Stimulated activated naive CD8-positive, alpha-beta T cell treated with anti-CD3 and anti-CD28 coated beads, Interleukin-15, Interleukin-2, amounts not matched to agents 100 ng/mL and 50 ng/mL, for 24 hours (primary cell): ENCODE results near the gene IL10RA.
"Not testable (repeated sequence)": the region's sequence is repeated elsewhere in the genome, so short reads cannot be mapped to it uniquely, and the experiment has no call there.

ENCODE experiments used
- H3K27ac Mint-ChIP-seq: one replicate; pipeline ENCODE4 v1.8.0; 2021; ENCODE audit warnings: mild to moderate bottlenecking, mixed read lengths
- H3K27me3 Mint-ChIP-seq: one replicate; pipeline ENCODE4 v1.8.0; 2021; ENCODE audit warnings: mixed read lengths
- H3K36me3 Mint-ChIP-seq: one replicate; pipeline ENCODE4 v1.8.0; 2021; ENCODE audit warnings: low read depth, mixed read lengths
- H3K4me1 Mint-ChIP-seq: one replicate; pipeline ENCODE4 v1.8.0; 2021; ENCODE audit warnings: low read depth, mixed read lengths
- H3K4me3 Mint-ChIP-seq: one replicate; pipeline ENCODE4 v1.8.0; 2021; ENCODE audit warnings: mild to moderate bottlenecking, mixed read lengths
- H3K9me3 Mint-ChIP-seq: one replicate; pipeline ENCODE4 v1.8.0; 2021; ENCODE audit warnings: mixed read lengths

Gene IL10RA

DNA sequence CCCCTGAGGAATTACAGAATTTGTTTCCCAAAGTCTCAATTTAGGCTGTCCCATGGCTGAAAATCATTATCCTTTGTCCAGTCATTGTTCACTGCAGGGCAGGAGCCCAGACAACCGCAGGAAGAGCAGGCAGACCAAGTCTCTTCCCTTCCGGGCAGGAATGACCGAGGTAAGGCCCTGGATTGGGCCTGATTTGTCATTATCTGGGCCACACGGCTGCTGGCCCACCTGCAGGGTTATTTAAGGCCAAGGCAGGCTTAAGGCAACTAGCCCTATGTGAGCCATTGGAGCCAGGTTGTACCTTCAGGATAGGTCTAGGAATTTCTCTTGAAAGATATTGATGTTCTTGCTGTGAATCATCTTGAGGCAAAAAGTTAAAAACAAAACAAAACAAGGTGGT, 9.7 kb upstream of the IL10RA start:
- H3K36me3 Mint-ChIP-seq: peaks cover 18% of the 10 kb centered on the region
- peaks cover 90% of the 10 kb centered on the region for H3K4me1 Mint-ChIP-seq
- H3K9me3 Mint-ChIP-seq: no peaks in the 10 kb centered on the region
- H3K4me3 Mint-ChIP-seq: no peak overlapping the region
- no peaks in the 10 kb centered on the region for H3K27me3 Mint-ChIP-seq
- no peak overlapping the region for H3K27ac Mint-ChIP-seq

DNA sequence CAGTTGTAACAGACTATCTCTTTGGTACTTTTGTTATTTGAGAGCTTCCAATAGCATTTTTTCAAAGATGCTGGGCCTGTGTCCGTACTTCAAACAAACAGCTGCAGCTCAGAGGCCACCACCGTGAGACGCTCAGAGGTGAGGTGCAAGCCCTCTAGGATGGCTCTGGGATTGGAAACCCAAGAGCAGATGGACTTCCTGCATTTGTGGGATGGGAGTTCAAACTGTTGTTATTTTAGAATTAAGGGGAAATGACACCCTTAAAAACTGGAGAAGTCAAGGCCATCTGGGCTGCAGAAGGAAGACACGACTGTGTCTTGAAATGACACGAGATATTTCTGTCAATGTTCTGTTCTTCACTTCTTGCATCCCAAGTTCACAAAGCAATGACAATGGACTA, 9.2 kb upstream of the IL10RA start:
- H3K4me1 Mint-ChIP-seq: peaks cover 91% of the 10 kb centered on the region
- H3K36me3 Mint-ChIP-seq: peaks cover 18% of the 10 kb centered on the region
- H3K9me3 Mint-ChIP-seq: no peaks in the 10 kb centered on the region
- no peaks in the 10 kb centered on the region for H3K27me3 Mint-ChIP-seq
- H3K4me3 Mint-ChIP-seq: peak overlapping the region; percentile 79
- H3K27ac Mint-ChIP-seq: peak overlapping the region; percentile 50

DNA sequence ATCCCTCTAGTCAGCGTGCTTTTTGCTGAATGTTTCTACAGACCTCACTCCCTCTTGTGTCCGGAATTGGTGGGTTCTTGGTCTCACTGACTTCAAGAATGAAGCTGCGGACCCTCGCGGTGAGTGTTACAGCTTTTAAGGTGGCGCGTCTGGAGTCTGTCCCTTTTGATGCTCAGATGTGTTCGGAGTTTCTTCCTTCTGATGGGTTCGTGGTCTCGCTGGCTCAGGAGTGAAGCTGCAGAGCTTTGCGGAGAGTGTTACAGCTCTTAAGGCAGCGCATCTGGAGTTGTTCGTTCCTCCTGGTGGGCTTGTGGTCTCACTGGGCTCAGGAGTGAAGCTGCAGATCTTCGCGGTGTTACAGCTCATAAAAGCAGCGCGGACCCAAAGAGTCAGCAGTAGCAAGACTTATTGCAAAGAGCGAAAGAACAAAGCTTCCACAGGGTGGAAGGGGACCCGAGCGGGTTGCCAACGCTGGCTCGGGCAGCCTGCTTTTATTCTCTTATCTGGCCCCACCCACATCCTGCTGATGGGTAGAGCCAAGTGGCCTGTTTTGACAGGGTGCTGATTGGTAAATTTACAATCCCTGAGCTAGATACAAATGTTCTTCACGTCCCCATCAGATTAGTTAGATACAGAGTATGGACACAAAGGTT, 8.5 kb upstream of the IL10RA start:
- peaks cover 18% of the 10 kb centered on the region for H3K36me3 Mint-ChIP-seq

DNA sequence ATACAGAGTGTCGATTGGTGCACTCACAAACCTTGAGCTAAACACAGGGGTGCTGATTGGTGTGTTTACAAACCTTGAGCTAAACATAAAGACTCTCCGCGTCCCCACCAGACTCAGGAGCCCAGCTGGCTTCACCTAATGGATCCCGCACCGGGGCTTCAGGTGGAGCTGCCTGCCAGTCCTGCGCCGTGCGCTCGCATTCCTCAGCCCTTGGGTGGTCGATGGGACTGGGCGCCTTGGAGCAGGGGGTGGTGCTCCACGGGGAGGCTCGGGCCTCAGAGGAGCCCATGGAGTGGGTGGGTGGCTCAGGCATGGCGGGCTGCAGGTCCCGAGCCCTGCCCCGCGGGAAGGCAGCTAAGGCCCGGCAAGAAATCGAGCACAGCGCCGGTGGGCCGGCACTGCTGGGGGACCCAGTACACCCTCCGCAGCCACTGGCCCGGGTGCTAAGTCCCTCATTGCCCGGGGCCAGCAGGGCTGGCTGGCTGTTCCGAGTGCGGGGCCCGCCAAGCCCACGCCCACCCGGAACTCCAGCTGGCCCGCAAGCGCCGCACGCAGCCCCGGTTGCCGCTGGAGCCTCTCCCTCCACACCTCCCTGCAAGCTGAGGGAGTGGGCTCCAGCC, 7.8 kb upstream of the IL10RA start:
- not testable (repeated sequence) for H3K27me3 Mint-ChIP-seq, H3K9me3 Mint-ChIP-seq
- H3K36me3 Mint-ChIP-seq: peaks cover 18% of the 10 kb centered on the region
- peak overlapping the region; percentile 79 for H3K4me3 Mint-ChIP-seq
- H3K27ac Mint-ChIP-seq: peak overlapping the region; percentile 89
- peaks cover 91% of the 10 kb centered on the region for H3K4me1 Mint-ChIP-seq

More for the DNA sequence above, 8.5 kb upstream of the IL10RA start:
- H3K9me3 Mint-ChIP-seq, H3K27me3 Mint-ChIP-seq: not testable (repeated sequence)
- Mint-ChIP-seq H3K4me1 (peaks cover 91% of the 10 kb centered on the region), H3K27ac (peak overlapping the region; percentile 89), H3K4me3 (peak overlapping the region; percentile 79)

DNA sequence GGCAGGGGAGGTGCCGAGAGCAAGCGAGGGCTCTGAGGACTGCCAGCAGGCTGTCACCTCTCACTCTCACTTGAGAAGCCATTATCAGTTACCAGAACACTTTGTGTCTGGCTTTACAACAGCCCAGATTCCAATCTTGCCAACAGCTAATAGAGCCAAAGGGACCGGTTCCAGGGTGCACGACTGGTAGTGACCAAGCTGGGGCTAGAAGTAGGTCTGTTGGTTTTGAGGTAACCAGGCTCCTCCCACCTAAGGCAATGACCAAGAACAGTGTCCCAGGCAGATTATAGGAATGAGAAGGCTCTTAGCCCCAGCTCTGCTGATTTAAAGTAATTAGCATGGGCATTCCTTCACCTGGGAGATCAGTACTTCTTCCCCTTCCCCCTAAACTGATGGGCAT, 7.2 kb upstream of the IL10RA start:
- peak overlapping the region; percentile 77 for H3K27ac Mint-ChIP-seq
- H3K36me3 Mint-ChIP-seq: peaks cover 20% of the 10 kb centered on the region
- peaks cover 92% of the 10 kb centered on the region for H3K4me1 Mint-ChIP-seq
- peak overlapping the region; percentile 56 for H3K4me3 Mint-ChIP-seq
- H3K9me3 Mint-ChIP-seq: no peaks in the 10 kb centered on the region
- no peaks in the 10 kb centered on the region for H3K27me3 Mint-ChIP-seq

DNA sequence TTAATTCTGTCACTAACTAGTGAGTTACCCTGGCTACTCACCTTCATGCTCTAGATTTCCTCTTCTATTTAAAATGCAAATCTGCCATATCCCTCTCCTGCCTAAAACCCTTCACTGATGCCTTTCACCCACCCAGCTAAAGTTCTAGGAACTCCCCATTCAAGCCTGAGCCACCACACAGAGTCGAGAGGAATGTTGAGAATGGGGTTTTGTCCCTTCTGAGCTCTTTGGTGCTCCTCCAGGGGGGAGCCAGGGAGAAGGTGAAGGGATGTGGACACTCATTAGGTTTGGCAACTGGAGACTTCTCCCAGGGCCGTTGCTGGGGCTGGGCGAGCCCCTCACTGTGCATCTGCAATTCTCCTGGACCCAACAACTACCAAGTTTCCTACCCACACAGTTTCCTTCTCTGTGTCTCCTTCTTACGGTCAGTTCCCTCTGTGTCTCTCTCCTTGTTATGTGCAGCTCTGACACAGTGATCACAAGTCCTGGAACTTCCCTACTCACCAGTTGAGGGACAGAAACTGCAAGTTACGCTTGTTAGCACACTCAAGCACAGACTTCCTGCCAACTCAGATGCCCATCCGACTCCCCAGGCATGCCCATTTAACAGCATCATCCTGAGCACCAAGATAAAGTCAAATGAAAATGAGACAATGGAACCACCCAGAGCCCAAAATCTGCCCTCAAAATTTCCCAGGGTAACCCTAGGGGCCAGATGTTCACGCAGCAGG, 6.5 kb upstream of the IL10RA start:
- Mint-ChIP-seq H3K27me3 (no peaks in the 10 kb centered on the region), H3K27ac (peak overlapping the region; percentile 77), H3K9me3 (no peaks in the 10 kb centered on the region), H3K4me3 (peak overlapping the region; percentile 56), H3K4me1 (peaks cover 92% of the 10 kb centered on the region), H3K36me3 (peaks cover 27% of the 10 kb centered on the region)

DNA sequence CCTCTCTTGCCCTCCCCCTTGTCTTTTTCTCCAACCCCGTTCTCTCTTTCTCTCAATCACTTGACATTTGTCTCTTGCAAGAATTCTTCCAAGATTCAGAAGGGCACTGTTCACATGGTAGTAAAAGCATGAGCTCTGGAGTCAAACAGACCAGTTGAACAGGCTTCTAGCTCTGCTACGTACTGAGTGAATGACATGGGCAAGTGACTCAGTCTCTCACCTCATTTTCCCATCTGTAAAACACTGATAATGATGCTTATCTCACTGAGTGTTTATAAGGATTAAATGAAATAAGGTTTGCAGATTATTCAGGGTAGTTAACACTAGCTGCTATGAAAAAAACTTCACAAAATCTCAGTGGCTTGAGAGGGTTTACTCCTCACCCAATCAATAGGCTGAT, 5.9 kb upstream of the IL10RA start:
- peaks cover 33% of the 10 kb centered on the region for H3K36me3 Mint-ChIP-seq
- peak overlapping the region; percentile 77 for H3K27ac Mint-ChIP-seq

DNA sequence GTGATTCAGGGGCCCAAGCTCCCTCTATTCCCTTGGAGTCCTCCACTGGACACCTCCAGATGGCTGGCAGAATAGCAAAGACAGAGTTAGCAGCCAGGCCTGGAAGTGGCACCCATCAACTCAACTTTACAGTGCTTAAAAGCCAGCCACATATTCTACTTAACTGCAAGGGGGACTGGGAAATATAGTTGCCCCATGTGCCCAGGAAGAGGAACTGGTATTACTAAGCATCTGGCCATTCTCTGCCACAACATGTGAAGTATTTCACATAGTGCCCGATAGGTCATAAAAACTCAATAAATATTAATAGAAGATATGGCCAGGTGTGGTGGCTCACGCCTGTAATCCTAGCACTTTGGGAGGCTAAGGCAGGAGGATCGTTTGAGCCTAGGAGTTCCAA, 5.5 kb upstream of the IL10RA start:
- Mint-ChIP-seq H3K27ac (peak overlapping the region; percentile 77), H3K27me3 (no peaks in the 10 kb centered on the region), H3K36me3 (peaks cover 33% of the 10 kb centered on the region), H3K4me3 (no peak overlapping the region), H3K9me3 (no peaks in the 10 kb centered on the region), H3K4me1 (peaks cover 93% of the 10 kb centered on the region)

More for the DNA sequence above, 5.9 kb upstream of the IL10RA start:
- Mint-ChIP-seq H3K27me3 (no peaks in the 10 kb centered on the region), H3K9me3 (no peaks in the 10 kb centered on the region), H3K4me1 (peaks cover 93% of the 10 kb centered on the region), H3K4me3 (peak overlapping the region; percentile 56)

DNA sequence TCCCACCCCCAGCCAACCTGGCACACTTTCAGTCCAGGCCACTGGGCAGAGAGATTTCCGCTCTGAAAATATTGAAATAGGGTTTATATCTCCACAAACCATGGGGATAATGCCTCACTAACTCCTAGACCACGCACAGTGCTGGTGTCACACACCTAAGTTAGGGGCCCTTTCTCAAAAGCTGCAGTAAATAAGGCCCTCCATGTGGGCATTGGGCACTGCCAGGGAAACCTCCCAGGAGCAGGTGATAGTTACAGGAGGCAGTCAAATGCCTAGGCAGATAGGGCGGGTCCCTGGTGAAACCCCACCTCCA, 3.1 kb upstream of the IL10RA start:
- H3K27ac Mint-ChIP-seq: peak overlapping the region; percentile 26
- peaks cover 86% of the 10 kb centered on the region for H3K4me1 Mint-ChIP-seq
- no peaks in the 10 kb centered on the region for H3K27me3 Mint-ChIP-seq
- no peaks in the 10 kb centered on the region for H3K9me3 Mint-ChIP-seq
- peaks cover 26% of the 10 kb centered on the region for H3K36me3 Mint-ChIP-seq
- no peak overlapping the region for H3K4me3 Mint-ChIP-seq

DNA sequence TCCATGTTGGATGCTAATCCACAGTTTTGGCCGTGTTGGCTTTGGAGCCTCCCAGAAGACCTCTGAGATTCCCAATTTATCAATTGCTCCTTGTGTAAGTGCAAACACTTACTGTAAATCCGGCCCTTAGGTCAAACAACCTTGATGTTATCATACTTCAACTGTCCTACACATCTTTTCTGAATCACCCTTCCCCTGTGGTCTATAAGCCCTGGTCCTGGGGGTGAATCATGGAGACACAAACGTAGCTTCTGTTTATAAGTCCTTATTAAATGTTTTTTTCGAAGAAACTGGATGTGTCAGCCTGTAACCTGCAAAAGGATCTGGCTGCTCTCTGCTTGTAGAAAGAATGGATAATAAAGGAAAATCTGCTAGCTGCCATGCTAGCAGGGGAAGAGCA, 1.7 kb upstream of the IL10RA start:
- Mint-ChIP-seq H3K27me3 (no peaks in the 10 kb centered on the region), H3K9me3 (no peaks in the 10 kb centered on the region), H3K36me3 (peaks cover 38% of the 10 kb centered on the region), H3K27ac (peak overlapping the region; percentile 94), H3K4me3 (peak overlapping the region; percentile 87), H3K4me1 (peaks cover 89% of the 10 kb centered on the region)

DNA sequence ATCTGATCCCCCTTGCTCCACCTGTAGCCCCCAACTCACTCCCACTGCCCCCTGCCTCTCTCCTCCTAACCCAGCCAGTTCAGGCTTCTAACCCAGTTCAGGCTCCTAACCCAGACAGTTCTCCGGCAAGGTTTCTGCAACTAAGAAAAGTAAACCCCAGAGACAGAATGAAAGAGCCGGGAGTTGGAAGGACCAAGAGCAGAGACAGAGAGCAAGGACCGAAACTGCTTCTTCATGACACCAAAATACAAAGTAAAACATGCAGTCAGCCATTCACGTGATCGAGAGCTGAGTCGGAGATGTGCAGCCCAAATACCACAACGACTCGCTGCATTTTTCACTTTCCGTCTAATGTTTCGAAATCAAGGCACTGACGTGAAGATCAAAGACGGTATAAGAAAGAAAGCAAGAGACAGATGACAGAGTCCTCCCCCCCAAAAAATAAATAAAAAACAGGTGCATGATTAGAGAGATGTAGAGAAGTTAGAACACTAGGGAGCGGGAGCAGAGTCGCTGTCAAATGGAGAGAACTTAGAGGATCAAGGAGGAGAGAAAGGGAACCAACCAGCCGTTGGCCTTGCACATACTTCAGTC, 884 bp downstream of the IL10RA start:
- H3K4me3 Mint-ChIP-seq: peak overlapping the region; percentile 87
- peaks cover 61% of the 10 kb centered on the region for H3K36me3 Mint-ChIP-seq
- peak overlapping the region; percentile 92 for H3K27ac Mint-ChIP-seq
- H3K9me3 Mint-ChIP-seq: no peaks in the 10 kb centered on the region
- peaks cover 90% of the 10 kb centered on the region for H3K4me1 Mint-ChIP-seq
- no peaks in the 10 kb centered on the region for H3K27me3 Mint-ChIP-seq

DNA sequence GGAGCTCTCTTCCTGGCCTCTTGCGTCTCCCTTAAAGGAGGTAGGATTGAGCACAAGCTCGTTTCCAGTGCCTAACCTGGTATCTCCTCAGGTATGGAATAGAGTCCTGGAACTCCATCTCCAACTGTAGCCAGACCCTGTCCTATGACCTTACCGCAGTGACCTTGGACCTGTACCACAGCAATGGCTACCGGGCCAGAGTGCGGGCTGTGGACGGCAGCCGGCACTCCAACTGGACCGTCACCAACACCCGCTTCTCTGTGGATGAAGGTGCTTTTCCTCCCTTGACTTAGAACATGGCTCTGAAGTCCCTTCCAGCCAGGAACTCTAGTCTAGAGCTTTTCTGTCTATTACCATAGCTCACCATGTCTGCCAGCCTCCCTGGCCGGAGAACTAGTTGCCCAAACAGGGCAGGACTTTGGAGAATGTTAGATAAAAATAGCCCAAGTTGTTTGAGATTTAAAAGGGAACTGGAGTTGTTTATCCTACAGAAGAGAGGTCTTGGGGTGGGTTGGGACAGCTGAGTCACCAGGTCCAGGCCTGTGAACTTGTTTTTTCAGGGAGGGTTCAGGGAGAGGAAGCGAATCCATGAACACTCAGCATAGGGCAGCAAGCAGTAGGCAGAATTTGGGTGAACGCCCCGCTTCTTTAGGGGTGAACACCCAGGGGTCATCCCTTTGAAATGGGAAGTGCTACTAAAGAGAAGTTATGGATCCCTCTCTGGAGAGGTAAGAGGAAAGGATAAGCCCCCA, 3.3 kb downstream of the IL10RA start:
- peaks cover 78% of the 10 kb centered on the region for H3K36me3 Mint-ChIP-seq

DNA sequence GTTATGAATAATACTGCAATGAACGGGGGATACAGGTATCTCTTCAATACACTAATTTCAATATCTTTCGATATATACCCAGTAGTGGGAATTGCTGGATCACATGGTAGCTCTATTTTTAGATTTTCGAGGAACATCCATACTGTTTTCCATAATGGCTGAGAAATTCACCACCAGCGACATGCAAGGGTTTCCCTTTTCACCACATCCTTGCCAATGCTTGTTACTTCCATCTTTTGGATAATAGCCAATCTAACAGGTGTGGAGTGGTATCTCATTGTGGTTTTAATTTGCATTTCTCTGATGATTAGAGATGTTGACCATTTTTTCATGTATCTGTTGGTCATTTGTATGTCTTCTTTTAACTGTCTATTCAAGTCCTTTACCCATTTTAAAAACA, 5.9 kb downstream of the IL10RA start:
- H3K27me3 Mint-ChIP-seq: no peaks in the 10 kb centered on the region
- H3K36me3 Mint-ChIP-seq: peaks cover 93% of the 10 kb centered on the region
- H3K4me1 Mint-ChIP-seq: peaks cover 89% of the 10 kb centered on the region
- H3K27ac Mint-ChIP-seq: no peak overlapping the region
- no peaks in the 10 kb centered on the region for H3K9me3 Mint-ChIP-seq
- peak overlapping the region; percentile 9 for H3K4me3 Mint-ChIP-seq

More for the DNA sequence above, 3.3 kb downstream of the IL10RA start:
- H3K27ac Mint-ChIP-seq: peak overlapping the region; percentile 21
- H3K4me1 Mint-ChIP-seq: peaks cover 90% of the 10 kb centered on the region
- H3K4me3 Mint-ChIP-seq: peak overlapping the region; percentile 87
- no peaks in the 10 kb centered on the region for H3K9me3 Mint-ChIP-seq
- H3K27me3 Mint-ChIP-seq: no peaks in the 10 kb centered on the region

DNA sequence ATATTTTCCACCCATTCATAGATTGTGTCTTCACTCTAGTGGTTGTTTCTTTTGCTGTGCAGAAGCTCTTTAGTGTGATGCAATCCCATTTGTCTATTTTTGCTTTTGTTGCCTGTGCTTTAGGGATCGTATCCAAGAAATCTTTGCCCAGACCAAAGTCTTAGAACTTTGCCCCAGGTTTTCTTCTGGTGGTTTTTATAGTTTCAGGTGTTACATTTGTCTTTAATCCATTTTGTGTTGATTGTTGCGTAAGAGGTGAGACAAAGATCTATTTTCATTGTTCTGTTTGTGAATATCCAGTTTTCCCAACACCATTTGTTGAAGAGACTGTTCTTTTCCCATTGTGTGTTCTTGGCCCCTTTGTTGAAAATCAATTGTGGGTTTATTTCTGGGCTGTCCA, 6.4 kb downstream of the IL10RA start:
- Mint-ChIP-seq H3K4me1 (peaks cover 89% of the 10 kb centered on the region), H3K36me3 (peaks cover 93% of the 10 kb centered on the region), H3K9me3 (peaks cover 3% of the 10 kb centered on the region), H3K4me3 (peak overlapping the region; percentile 31), H3K27ac (peak overlapping the region; percentile 61), H3K27me3 (no peaks in the 10 kb centered on the region)
